GM18520 (cell line): ENCODE results near the gene BRPF1.

Experiments used
- ATAC-seq: cut with Tn5 transposase; IDR thresholded peaks from one replicate; pipeline ENCODE4 v1.9.1; 2021; ENCODE audit not compliant: unreplicated experiment

The BRPF1 gene

GRCh38 chr3:9730657-9731205, 804 bp upstream of the BRPF1 start:
- peak; percentile 23 for ATAC-seq

GRCh38 chr3:9732080-9732739, 675 bp downstream of the BRPF1 start:
- no peak for ATAC-seq

- ATAC-seq, result no peak
These were observed 1.2 kb downstream of the BRPF1 start for GRCh38 chr3:9732740-9733115.

GRCh38 chr3:9736831-9737230, 5.3 kb downstream of the BRPF1 start:
- ATAC-seq, result no peak

GRCh38 chr3:9739181-9739580, 7.6 kb downstream of the BRPF1 start:
- ATAC-seq, result no peak

GRCh38 chr3:9742560-9742959, 11.0 kb downstream of the BRPF1 start:
- ATAC-seq, result no peak

- no peak for ATAC-seq
These were observed 12.0 kb downstream of the BRPF1 start for GRCh38 chr3:9743548-9743947.

- no peak for ATAC-seq
These were observed 12.6 kb downstream of the BRPF1 start for GRCh38 chr3:9744162-9744561.

- ATAC-seq, result no peak
These were observed 14.0 kb downstream of the BRPF1 start for GRCh38 chr3:9745521-9745920.

GRCh38 chr3:9746330-9746729, 14.8 kb downstream of the BRPF1 start:
- ATAC-seq, result no peak

- ATAC-seq, result no peak
These were observed 15.7 kb downstream of the BRPF1 start for GRCh38 chr3:9747267-9747666.

GRCh38 chr3:9748031-9748430, 16.5 kb downstream of the BRPF1 start:
- no peak for ATAC-seq

GRCh38 chr3:9749296-9749644, 17.7 kb downstream of the BRPF1 start:
- ATAC-seq, result no peak

GRCh38 chr3:9749645-9750555, 18.4 kb downstream of the BRPF1 start, which contains the start of gene OGG1:
Gene OGG1 (plus strand): TSS chr3:9749952. CDS start chr3:9750287, 335 bp downstream.
- ATAC-seq, result peak; percentile 68

- no peak for ATAC-seq
These were observed 19.2 kb downstream of the BRPF1 start for GRCh38 chr3:9750556-9751411.

GRCh38 chr3:9754678-9755077, 23.1 kb downstream of the BRPF1 start:
- no peak for ATAC-seq

GRCh38 chr3:9757427-9757826, 25.9 kb downstream of the BRPF1 start:
- no peak for ATAC-seq

- no peak for ATAC-seq
These were observed 29.4 kb downstream of the BRPF1 start for GRCh38 chr3:9760779-9761505.

GRCh38 chr3:9761919-9762318, 30.4 kb downstream of the BRPF1 start:
- ATAC-seq, result no peak

GRCh38 chr3:9762871-9763270, 31.3 kb downstream of the BRPF1 start:
- ATAC-seq, result no peak
